NCI-H2029 treated with DMSO at 0.1 percent for 48 hours (cell line): ENCODE data around the gene MOCS3.

Experiments used
- DNase-seq: peaks from one replicate; lab custom pipeline; 2025; lab: John Stamatoyannopoulos, UW

MOCS3 gene

GRCh38 chr20:51012357-51012756 lies 53.7 kb downstream of the MOCS3 start:
- DNase-seq, result no peak
